Forelimb muscle (tissue), 1 donor: Measurements from ENCODE around the gene CHRND. TPM values are rescaled to one million over a fixed set of nuclear protein-coding genes. Genes with fewer than 3 reads are reported as not detected.
"Not testable (repeated sequence)": the region's sequence is repeated elsewhere in the genome, so short reads cannot be mapped to it uniquely, and the experiment has no call there.

Source experiments
- DNase-seq: peaks from one replicate; pipeline ENCODE4 v3.0.0-alpha.2; 2013; ENCODE audit warnings: low read depth
- polyA plus RNA-seq: library from polyadenylated mRNA; unstranded; fragments of 120-200 nt; gene quantifications from one replicate; pipeline ENCODE4 v1.2.1, GENCODE V29; 2013; ENCODE audit not compliant: insufficient read length

CHRND gene
- polyA plus RNA-seq, 1 donor = 180 TPM

GRCh38 chr2:232525199-232525598 is 761 bp upstream of the CHRND start:
- no peak for DNase-seq

- no peak for DNase-seq
Observed at GRCh38 chr2:232526372-232526941, 497 bp downstream of the CHRND start.

GRCh38 chr2:232527905-232528470 is 2.0 kb downstream of the CHRND start:
- no peak for DNase-seq

GRCh38 chr2:232528746-232529460 is 2.9 kb downstream of the CHRND start:
- no peak for DNase-seq

- no peak for DNase-seq
Observed at GRCh38 chr2:232529806-232530547, 4.0 kb downstream of the CHRND start.

- no peak for DNase-seq
Observed at GRCh38 chr2:232530626-232531260, 4.8 kb downstream of the CHRND start.

- no peak for DNase-seq
Observed at GRCh38 chr2:232532419-232532818, 6.5 kb downstream of the CHRND start.

- not testable (repeated sequence) for DNase-seq
Observed at GRCh38 chr2:232532821-232533220, 6.9 kb downstream of the CHRND start.

- no peak for DNase-seq
Observed at GRCh38 chr2:232533944-232534710, 8.2 kb downstream of the CHRND start.

GRCh38 chr2:232534940-232535651 is 9.1 kb downstream of the CHRND start:
- no peak for DNase-seq

GRCh38 chr2:232535761-232536530 is 10.0 kb downstream of the CHRND start:
- no peak for DNase-seq

GRCh38 chr2:232537079-232537478 is 11.1 kb downstream of the CHRND start:
- no peak for DNase-seq

- no peak for DNase-seq
Observed at GRCh38 chr2:232537499-232537898, 11.5 kb downstream of the CHRND start.

GRCh38 chr2:232538671-232539070 is 12.7 kb downstream of the CHRND start:
- DNase-seq = no peak

GRCh38 chr2:232539298-232540231 is 13.6 kb downstream of the CHRND start, which contains the start of gene CHRNG:
Gene CHRNG, plus strand, starts transcription at chr2:232539692. Its CDS starts 56 bp downstream, at chr2:232539748.
- no peak for DNase-seq

- DNase-seq = no peak
Observed at GRCh38 chr2:232540441-232541041, 14.6 kb downstream of the CHRND start.

GRCh38 chr2:232541195-232541960 is 15.4 kb downstream of the CHRND start:
- no peak for DNase-seq
